NCI-H2196 treated with DMSO at 0.1 percent for 48 hours (cell line): Measurements from ENCODE around the gene PDHX.

Experiments
- DNase-seq: peaks from one replicate; lab custom pipeline; 2025; ENCODE audit not compliant: unreplicated experiment; lab: John Stamatoyannopoulos, UW

The PDHX gene

GRCh38 chr11:34988294-34989255, 72.2 kb downstream of the PDHX start:
- no peak for DNase-seq

GRCh38 chr11:34990916-34991315, 74.5 kb downstream of the PDHX start:
- DNase-seq: no peak

GRCh38 chr11:34994854-34995253, 78.4 kb downstream of the PDHX start:
- DNase-seq: no peak

- DNase-seq: no peak
Observed at GRCh38 chr11:34996958-34997357, 80.5 kb downstream of the PDHX start.

- DNase-seq: no peak
Observed at GRCh38 chr11:34997952-34998528, 81.6 kb downstream of the PDHX start.

- no peak for DNase-seq
Observed at GRCh38 chr11:34999453-34999852, 83.0 kb downstream of the PDHX start.

- DNase-seq: no peak
Observed at GRCh38 chr11:35003186-35003585, 86.8 kb downstream of the PDHX start.

- no peak for DNase-seq
Observed at GRCh38 chr11:35003658-35004057, 87.2 kb downstream of the PDHX start.

GRCh38 chr11:35005141-35005780, 88.8 kb downstream of the PDHX start:
- DNase-seq: no peak

- no peak for DNase-seq
Observed at GRCh38 chr11:35006389-35007128, 90.1 kb downstream of the PDHX start.

GRCh38 chr11:35007277-35007676, 90.9 kb downstream of the PDHX start:
- DNase-seq: no peak

GRCh38 chr11:35009191-35009943, 92.9 kb downstream of the PDHX start:
- peak; percentile 27 for DNase-seq

GRCh38 chr11:35009944-35010342, 93.5 kb downstream of the PDHX start:
- DNase-seq: no peak

GRCh38 chr11:35010654-35011053, 94.2 kb downstream of the PDHX start:
- DNase-seq: no peak

GRCh38 chr11:35011389-35011788, 95.0 kb downstream of the PDHX start:
- no peak for DNase-seq

GRCh38 chr11:35011944-35012343, 95.5 kb downstream of the PDHX start:
- no peak for DNase-seq

- no peak for DNase-seq
Observed at GRCh38 chr11:35012467-35013191, 96.2 kb downstream of the PDHX start.

- DNase-seq: no peak
Observed at GRCh38 chr11:35013514-35014233, 97.3 kb downstream of the PDHX start.

GRCh38 chr11:35014346-35014745, 97.9 kb downstream of the PDHX start:
- no peak for DNase-seq
